CD14-positive monocyte (primary cell): ENCODE results near the gene DKKL1. TPM values are rescaled to one million over a fixed set of nuclear protein-coding genes. Genes with fewer than 3 reads are reported as not detected.

Source experiments
- DNase-seq, 3 donors: peaks; one replicate each; pipeline ENCODE4 v3.0.0-alpha.2; 2011 to 2022
- H2AFZ ChIP-seq: 2 replicates; pipeline ENCODE4 v1.6.0; 2012; ENCODE audit warnings: mild to moderate bottlenecking, low read depth, low read length, inconsistent platforms; ENCODE audit not compliant: insufficient read depth, poor library complexity, severe bottlenecking
- H3K27ac ChIP-seq, 2 donors: 1 replicate in 1 of 2; 2 replicates in 1 of 2; pipeline ENCODE4 v1.5.1; 2012 to 2013; ENCODE audit warnings: low read length in 2 of 2, control low read depth in 1 of 2, inconsistent platforms in 1 of 2, low read depth in 1 of 2, mild to moderate bottlenecking in 1 of 2
- H3K27me3 ChIP-seq, 2 donors: one replicate each; pipeline versions ENCODE4 v1.6.0 to v1.6.1; 2011 to 2013; ENCODE audit warnings: low read length in 2 of 2; ENCODE audit not compliant: control insufficient read depth in 2 of 2, insufficient read depth in 2 of 2
- H3K36me3 ChIP-seq, 2 donors: replicated peaks in 1 of 2; 1 replicate in 1 of 2; 2 replicates in 1 of 2; pipeline versions ENCODE4 v1.5.1 to v1.6.1; 2012 to 2013; ENCODE audit warnings: low read length in 2 of 2, control low read depth in 1 of 2, inconsistent platforms in 1 of 2, mild to moderate bottlenecking in 1 of 2; ENCODE audit not compliant: insufficient read depth in 2 of 2, control insufficient read depth in 1 of 2
- H3K4me1 ChIP-seq, 2 donors: 1 replicate in 1 of 2; 2 replicates in 1 of 2; pipeline versions ENCODE4 v1.5.1 to v1.6.1; 2012 to 2013; ENCODE audit warnings: low read length in 2 of 2, control low read depth in 1 of 2, inconsistent platforms in 1 of 2, mild to moderate bottlenecking in 1 of 2, moderate library complexity in 1 of 2; ENCODE audit not compliant: insufficient read depth in 2 of 2, control insufficient read depth in 1 of 2
- H3K4me2 ChIP-seq: replicated peaks from 2 replicates; pipeline ENCODE3; 2012; ENCODE audit warnings: low read length, moderate library complexity, mild to moderate bottlenecking; ENCODE audit not compliant: poor library complexity, severe bottlenecking; ENCODE audit errors: extremely low read depth
- H3K4me3 ChIP-seq, 3 experiments: fragments of 200-600 bp in 1 of 3; sonication (generic) in 1 of 3; replicated peaks in 1 of 3; 1 replicate in 2 of 3; 2 replicates in 1 of 3; pipeline ENCODE4 v1.5.1; 2011 to 2013; ENCODE audit warnings: low read length in 3 of 3, mild to moderate bottlenecking in 3 of 3, control low read depth in 2 of 3, low read depth in 2 of 3, inconsistent platforms in 1 of 3, moderate library complexity in 1 of 3
- H3K79me2 ChIP-seq: 2 replicates; pipeline ENCODE4 v1.6.0; 2012; ENCODE audit warnings: mild to moderate bottlenecking, control low read depth, inconsistent platforms, low read length, moderate library complexity; ENCODE audit not compliant: insufficient read depth
- H3K9ac ChIP-seq: 2 replicates; pipeline ENCODE4 v1.6.0; 2017; ENCODE audit warnings: low read length, mild to moderate bottlenecking; ENCODE audit not compliant: insufficient read depth, poor library complexity, severe bottlenecking
- H3K9me3 ChIP-seq, 2 donors: replicated peaks in 1 of 2; 1 replicate in 1 of 2; 2 replicates in 1 of 2; pipeline versions ENCODE4 v1.5.1 to v1.6.1; 2012 to 2013; ENCODE audit warnings: low read length in 2 of 2, control low read depth in 1 of 2; ENCODE audit not compliant: control insufficient read depth in 1 of 2, insufficient read depth in 1 of 2
- H4K20me1 ChIP-seq: 2 replicates; pipeline ENCODE4 v1.6.0; 2012; ENCODE audit warnings: mild to moderate bottlenecking, low read length, control low read depth, moderate library complexity; ENCODE audit not compliant: insufficient read depth
- H3K27ac Mint-ChIP-seq, 7 donors: one replicate each; pipeline ENCODE4 v1.8.0; 2020; ENCODE audit warnings: mild to moderate bottlenecking in 7 of 7, mixed read lengths in 7 of 7, moderate library complexity in 6 of 7, inconsistent platforms in 2 of 7
- H3K27me3 Mint-ChIP-seq, 3 donors: one replicate each; pipeline ENCODE4 v1.8.0; 2021 to 2022; ENCODE audit warnings: low read depth in 3 of 3, mild to moderate bottlenecking in 3 of 3, mixed read lengths in 3 of 3, moderate library complexity in 3 of 3, inconsistent platforms in 1 of 3
- H3K36me3 Mint-ChIP-seq, 2 donors: one replicate each; pipeline ENCODE4 v1.8.0; 2020; ENCODE audit warnings: mixed read lengths in 2 of 2, inconsistent platforms in 1 of 2, mild to moderate bottlenecking in 1 of 2
- H3K4me1 Mint-ChIP-seq: one replicate; pipeline ENCODE4 v1.8.0; 2020; ENCODE audit warnings: mild to moderate bottlenecking, mixed read lengths
- H3K4me3 Mint-ChIP-seq, 2 donors: one replicate each; pipeline ENCODE4 v1.8.0; 2020; ENCODE audit warnings: mild to moderate bottlenecking in 2 of 2, mixed read lengths in 2 of 2, moderate library complexity in 1 of 2
- H3K9me3 Mint-ChIP-seq, 7 donors: one replicate each; pipeline ENCODE4 v1.8.0; 2020 to 2022; ENCODE audit warnings: mixed read lengths in 7 of 7, mild to moderate bottlenecking in 6 of 7, moderate library complexity in 6 of 7, inconsistent platforms in 2 of 7
- CTCF ChIP-seq: fragments of 200-600 bp; IDR thresholded peaks from one replicate; pipeline ENCODE4 v1.8.0; 2022; ENCODE audit warnings: antibody characterized with exemption, mild to moderate bottlenecking
- WGBS: methylation state at CpG from one replicate; pipeline ENCODE4 v1.1.5; 2013; ENCODE audit warnings: missing lambda C conversion rate; ENCODE audit not compliant: insufficient coverage; 5-methylcytosine and 5-hydroxymethylcytosine counted together
- intact Hi-C, 2 donors: fragments of 100-400 bp; cut with micrococcal nuclease; formaldehyde crosslinking; loops; one replicate each; pipeline versions ENCODE4 v1.15.0 to v1.15.1; 2023
- polyA plus RNA-seq, 3 donors: library from polyadenylated mRNA; depleted of rRNA in 1 of 3; unstranded in 2 of 3; stranded (reverse) in 1 of 3; fragments of 300-500 nt in 2 of 3; fragments of >200 nt in 1 of 3; fragmentation: Illumina TruSeq in 2 of 3; gene quantifications; 1 replicate in 2 of 3; 2 replicates in 1 of 3; pipeline ENCODE4 v1.2.3, GENCODE V29; 2012 to 2021

Gene DKKL1
- polyA plus RNA-seq, 3 donors, result not detected

- H3K36me3 Mint-ChIP-seq, result peaks cover 23 to 41% of the 10 kb centered on the region in 2 donors
- WGBS, result 2% methylated on average over 6 of the region's 13 CpGs
- peaks cover 0 to 6% (median 0%) of the 10 kb centered on the region in 7 donors for H3K9me3 Mint-ChIP-seq
- intact Hi-C loops, result no loop called here
- H3K4me3 Mint-ChIP-seq, result peak within 1 kb of the TSS; percentile 96 to 99
- peaks cover 70% of the 10 kb centered on the region for H3K4me1 Mint-ChIP-seq
- H4K20me1 ChIP-seq, result peaks cover 36% of the 10 kb centered on the region
- peaks cover 36% of the 10 kb centered on the region for H3K79me2 ChIP-seq
- peaks cover 18 to 34% of the 10 kb centered on the region in 2 donors for H3K36me3 ChIP-seq
- peak; percentile 45 to 67 (median 56) for DNase-seq
- peak within 1 kb of the TSS; percentile 95 to 100 (median 96) for H3K27ac Mint-ChIP-seq
- peaks cover 0 to 3% (median 2%) of the 10 kb centered on the region in 3 donors for H3K27me3 Mint-ChIP-seq
- peak within 1 kb of the TSS; percentile 95 for H2AFZ ChIP-seq
- TF ChIP-seq CTCF, result no peak
- no peaks in the 10 kb centered on the region for H3K27me3 ChIP-seq
- no peaks in the 10 kb centered on the region for H3K9me3 ChIP-seq
- H3K27ac ChIP-seq, result peak within 1 kb of the TSS; percentile 62 to 95
- H3K4me1 ChIP-seq, result peaks cover 54 to 84% of the 10 kb centered on the region in 2 donors
- H3K4me3 ChIP-seq, result peak within 1 kb of the TSS; percentile 80 to 98 (median 88)
- peak within 1 kb of the TSS; percentile 88 for H3K9ac ChIP-seq
- H3K4me2 ChIP-seq, result peak within 1 kb of the TSS; percentile 98
Observed at GRCh38 chr19:49335071-49335783, 28.4 kb upstream of the DKKL1 start, which contains the start of gene CD37. TSS of gene CD37 (plus strand) at chr19:49335406. CDS start at chr19:49335541, 135 bp downstream.

DNA sequence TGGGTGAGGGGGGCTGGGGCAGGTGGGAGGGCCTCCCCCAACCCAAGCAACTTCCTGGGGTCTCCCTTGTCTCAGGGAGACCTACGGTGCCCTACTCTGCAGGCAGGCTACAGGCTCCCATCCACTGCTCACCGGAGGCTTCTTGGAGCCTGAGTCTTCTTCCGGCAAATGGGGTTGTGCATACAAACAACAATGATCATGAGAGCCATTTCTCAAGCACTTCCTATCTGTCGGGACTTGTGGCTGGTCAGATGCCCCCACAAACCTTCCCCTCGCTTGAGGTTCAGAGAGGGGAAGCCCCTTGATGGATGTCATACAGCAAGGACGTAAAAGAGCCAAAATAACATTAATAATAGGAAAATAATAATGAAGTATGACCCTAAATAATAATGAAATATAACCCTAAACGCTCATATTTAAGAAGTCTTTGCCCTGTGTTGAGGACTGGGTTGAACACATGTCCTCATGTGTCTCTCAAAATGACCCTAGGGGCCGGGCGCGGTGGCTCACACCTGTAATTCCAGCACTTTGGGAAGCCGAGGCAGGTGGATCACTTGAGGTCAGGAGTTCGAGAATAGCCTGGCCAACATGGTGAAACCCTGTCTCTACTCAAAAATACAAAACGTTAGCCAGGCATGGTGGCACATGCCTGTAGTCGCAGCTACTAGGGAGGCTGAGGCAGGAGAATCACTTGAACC, 27.7 kb upstream of the DKKL1 start:
- Histone ChIP-seq H3K27me3 (no peaks in the 10 kb centered on the region), H3K4me2 (peak overlapping the region; percentile 98), H3K4me3 (peak overlapping the region; percentile 80 to 98 (median 88)), H3K79me2 (peaks cover 36% of the 10 kb centered on the region), H3K9ac (peak overlapping the region; percentile 88), H4K20me1 (peaks cover 39% of the 10 kb centered on the region), H3K4me1 (peaks cover 54 to 84% of the 10 kb centered on the region in 2 donors), H3K36me3 (peaks cover 22 to 40% of the 10 kb centered on the region in 2 donors), H3K27ac (peak overlapping the region; percentile 62 to 95), H3K9me3 (no peaks in the 10 kb centered on the region), H2AFZ (peak overlapping the region; percentile 95)
- Mint-ChIP-seq H3K4me1 (peaks cover 72% of the 10 kb centered on the region), H3K36me3 (peaks cover 24 to 42% of the 10 kb centered on the region in 2 donors), H3K27me3 (peaks cover 0 to 3% (median 2%) of the 10 kb centered on the region in 3 donors), H3K27ac (peak overlapping the region; percentile 93 to 100 (median 96)), H3K9me3 (peaks cover 0 to 6% (median 0%) of the 10 kb centered on the region in 7 donors), H3K4me3 (peak overlapping the region; percentile 96 to 99)
- intact Hi-C loops, result no loop called here
- WGBS, result 53% methylated on average over 7 of the region's 14 CpGs
- peak in 2 of 3 donors; percentile 28 to 58 for DNase-seq
- TF ChIP-seq CTCF, result no peak
